Ishikawa (cell line): ENCODE results near the gene MAPK6.

Experiments used
- CEBPB ChIP-seq: IDR thresholded peaks from 2 replicates; pipeline ENCODE4 v1.6.1; 2012
- CREB1 ChIP-seq: IDR thresholded peaks from 2 replicates; pipeline ENCODE4 v1.6.1; 2012; ENCODE audit warnings: low read depth
- EGR1 ChIP-seq: IDR thresholded peaks from 2 replicates; pipeline ENCODE4 v1.6.1; 2012
- EP300 ChIP-seq: IDR thresholded peaks from 2 replicates; pipeline ENCODE4 v1.6.1; 2012; ENCODE audit warnings: borderline replicate concordance
- FOXM1 ChIP-seq: IDR thresholded peaks from 2 replicates; pipeline ENCODE4 v1.6.1; 2012; ENCODE audit warnings: low read depth, borderline replicate concordance
- MAX ChIP-seq: IDR thresholded peaks from 2 replicates; pipeline ENCODE4 v1.6.1; 2012
- NFIC ChIP-seq: IDR thresholded peaks from 2 replicates; pipeline ENCODE4 v1.6.1; 2012
- RAD21 ChIP-seq: IDR thresholded peaks from 2 replicates; pipeline ENCODE4 v1.6.1; 2012; ENCODE audit warnings: low read depth
- REST ChIP-seq: IDR thresholded peaks from 2 replicates; pipeline ENCODE4 v1.6.1; 2012; ENCODE audit warnings: low read depth, mild to moderate bottlenecking
- TAF1 ChIP-seq: IDR thresholded peaks from 2 replicates; pipeline ENCODE4 v1.6.1; 2012; ENCODE audit warnings: low read depth, mild to moderate bottlenecking
- TCF12 ChIP-seq: IDR thresholded peaks from 2 replicates; pipeline ENCODE4 v1.6.1; 2012; ENCODE audit warnings: low read depth
- TEAD4 ChIP-seq: IDR thresholded peaks from 2 replicates; pipeline ENCODE4 v1.6.1; 2012
- USF1 ChIP-seq: IDR thresholded peaks from 2 replicates; pipeline ENCODE4 v1.6.1; 2012
- YY1 ChIP-seq: IDR thresholded peaks from 2 replicates; pipeline ENCODE4 v1.6.1; 2012; ENCODE audit warnings: low read depth
- ZBTB7A ChIP-seq: IDR thresholded peaks from 2 replicates; pipeline ENCODE4 v1.6.1; 2012; ENCODE audit warnings: low read depth

The MAPK6 gene

GRCh38 chr15:52042051-52042851 lies 23.2 kb downstream of the MAPK6 start:
- TF ChIP-seq NFIC (no peak), TAF1 (no peak), TCF12 (no peak), USF1 (no peak), TEAD4 (no peak), MAX (no peak)

- TF ChIP-seq REST: no peak
- TF ChIP-seq TEAD4: peak; percentile 58
Observed at GRCh38 chr15:52050416-52050815, 31.4 kb downstream of the MAPK6 start.

- TF ChIP-seq EGR1 (no peak), USF1 (no peak), CREB1 (no peak), YY1 (no peak), RAD21 (no peak), TCF12 (no peak), EP300 (no peak), TAF1 (no peak), MAX (no peak), REST (no peak), NFIC (no peak), ZBTB7A (no peak), TEAD4 (no peak)
Observed at GRCh38 chr15:52052066-52052935, 33.3 kb downstream of the MAPK6 start.

GRCh38 chr15:52054381-52054780 lies 35.4 kb downstream of the MAPK6 start:
- TF ChIP-seq USF1 (no peak), RAD21 (no peak), TCF12 (no peak), TAF1 (no peak), CREB1 (no peak), CEBPB (no peak), EGR1 (no peak), TEAD4 (no peak), MAX (no peak), ZBTB7A (no peak), FOXM1 (no peak), REST (no peak), NFIC (no peak), YY1 (no peak), EP300 (no peak)
